ENCODE results near the gene KIAA1755. TPM values are rescaled to one million over a fixed set of nuclear protein-coding genes. Genes with fewer than 3 reads are reported as not detected.

Gene KIAA1755
- polyA plus RNA-seq, 1 donor from 2014 or later: not detected

DNA sequence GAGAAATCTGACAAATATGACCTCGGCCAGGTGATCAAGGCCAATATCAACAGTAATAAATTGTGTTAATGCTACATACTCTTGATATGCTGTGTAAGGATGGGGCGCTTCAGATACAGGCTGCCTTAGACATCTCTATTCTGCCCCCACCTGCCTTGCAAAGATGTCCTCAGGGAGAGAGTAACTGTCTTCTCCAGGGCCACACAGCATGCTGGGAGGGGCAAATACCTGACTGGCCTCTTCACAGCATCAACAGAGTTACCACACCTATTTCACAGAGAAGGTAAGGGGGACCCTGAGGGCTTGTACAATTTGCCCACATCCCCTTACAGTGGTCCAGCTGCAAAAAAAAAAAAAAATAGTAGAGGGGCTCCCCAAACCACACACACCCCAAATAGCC lies 17.2 kb upstream of the KIAA1755 start:
- no peaks in the 10 kb centered on the region for H4K20me1 ChIP-seq (ENCODE audit: insufficient read depth)
- no peak overlapping the region for H3K9ac ChIP-seq (ENCODE audit: low read length)
- no peaks in the 10 kb centered on the region for H3K79me2 ChIP-seq (replicated peaks; ENCODE audit: insufficient read depth, low read length)
- TF ChIP-seq SMC3 (conservative IDR thresholded peaks at IDR 0.05; ENCODE audit: poor library complexity) (no peak), POLR2AphosphoS5 (IDR thresholded peaks at IDR 0.05) (no peak), TAF1 (IDR thresholded peaks at IDR 0.05; ENCODE audit: low read depth) (no peak), EP300 (conservative IDR thresholded peaks at IDR 0.05; ENCODE audit: poor library complexity, severe bottlenecking) (no peak), REST (IDR thresholded peaks at IDR 0.05; ENCODE audit: borderline replicate concordance) (no peak), EZH2 (IDR thresholded peaks at IDR 0.05; ENCODE audit: borderline replicate concordance, insufficient read depth, low read length, poor library complexity, severe bottlenecking) (no peak), MXI1 (conservative IDR thresholded peaks at IDR 0.05; ENCODE audit: poor library complexity, severe bottlenecking) (no peak), RAD21 (conservative IDR thresholded peaks at IDR 0.05) (no peak)
- TF ChIP-seq, protein P1, sequence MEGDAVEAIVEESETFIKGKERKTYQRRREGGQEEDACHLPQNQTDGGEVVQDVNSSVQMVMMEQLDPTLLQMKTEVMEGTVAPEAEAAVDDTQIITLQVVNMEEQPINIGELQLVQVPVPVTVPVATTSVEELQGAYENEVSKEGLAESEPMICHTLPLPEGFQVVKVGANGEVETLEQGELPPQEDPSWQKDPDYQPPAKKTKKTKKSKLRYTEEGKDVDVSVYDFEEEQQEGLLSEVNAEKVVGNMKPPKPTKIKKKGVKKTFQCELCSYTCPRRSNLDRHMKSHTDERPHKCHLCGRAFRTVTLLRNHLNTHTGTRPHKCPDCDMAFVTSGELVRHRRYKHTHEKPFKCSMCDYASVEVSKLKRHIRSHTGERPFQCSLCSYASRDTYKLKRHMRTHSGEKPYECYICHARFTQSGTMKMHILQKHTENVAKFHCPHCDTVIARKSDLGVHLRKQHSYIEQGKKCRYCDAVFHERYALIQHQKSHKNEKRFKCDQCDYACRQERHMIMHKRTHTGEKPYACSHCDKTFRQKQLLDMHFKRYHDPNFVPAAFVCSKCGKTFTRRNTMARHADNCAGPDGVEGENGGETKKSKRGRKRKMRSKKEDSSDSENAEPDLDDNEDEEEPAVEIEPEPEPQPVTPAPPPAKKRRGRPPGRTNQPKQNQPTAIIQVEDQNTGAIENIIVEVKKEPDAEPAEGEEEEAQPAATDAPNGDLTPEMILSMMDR (IDR thresholded peaks at IDR 0.05; ENCODE audit: poor library complexity, severe bottlenecking): no peak
- no peaks in the 10 kb centered on the region for H3K27me3 ChIP-seq (ENCODE audit: insufficient read depth, low read depth, low read length)
- H3K4me2 ChIP-seq (ENCODE audit: low read length): no peak overlapping the region
- H3K27ac ChIP-seq (ENCODE audit: low read length): no peak overlapping the region
- H3K9me3 ChIP-seq (ENCODE audit: low read length): no peaks in the 10 kb centered on the region
- H3F3A ChIP-seq (ENCODE audit: insufficient read depth, low read length, poor library complexity, severe bottlenecking): no peaks in the 10 kb centered on the region
- H2AFZ ChIP-seq (ENCODE audit: low read depth, low read length): no peak overlapping the region
- no peaks in the 10 kb centered on the region for H3K36me3 ChIP-seq (ENCODE audit: insufficient read depth, low read length)
- no peak overlapping the region for H3K4me3 ChIP-seq (ENCODE audit: low read length)
- no peaks in the 10 kb centered on the region for H3K9me2 ChIP-seq (ENCODE audit: insufficient read depth, low read length)

DNA sequence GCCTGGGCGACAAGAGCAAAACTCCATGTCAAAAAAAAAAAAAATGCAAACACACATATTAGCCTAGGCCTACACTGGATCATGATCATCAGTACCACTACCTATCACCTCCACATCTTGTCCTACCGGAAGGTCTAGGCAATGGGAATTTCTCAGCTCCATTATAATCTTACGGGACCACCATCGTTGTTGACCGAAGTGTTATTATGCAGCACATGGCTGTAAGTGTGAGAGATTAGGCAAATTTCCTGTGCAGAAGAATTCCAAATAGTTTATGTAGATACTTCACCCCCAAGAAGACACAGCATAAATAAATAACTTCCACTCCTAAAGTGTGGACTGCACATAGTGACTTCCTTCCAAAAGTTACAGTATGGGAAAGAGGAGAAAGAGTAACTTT lies 16.8 kb upstream of the KIAA1755 start:
- Histone ChIP-seq H3K9ac (ENCODE audit: low read length) (no peak overlapping the region), H3K9me3 (ENCODE audit: low read length) (no peaks in the 10 kb centered on the region), H4K20me1 (ENCODE audit: insufficient read depth) (no peaks in the 10 kb centered on the region), H3K4me2 (ENCODE audit: low read length) (no peak overlapping the region), H3K27ac (ENCODE audit: low read length) (no peak overlapping the region), H3K27me3 (ENCODE audit: insufficient read depth, low read depth, low read length) (no peaks in the 10 kb centered on the region), H3K79me2 (replicated peaks; ENCODE audit: insufficient read depth, low read length) (no peaks in the 10 kb centered on the region), H2AFZ (ENCODE audit: low read depth, low read length) (no peak overlapping the region), H3K9me2 (ENCODE audit: insufficient read depth, low read length) (no peaks in the 10 kb centered on the region), H3K36me3 (ENCODE audit: insufficient read depth, low read length) (no peaks in the 10 kb centered on the region), H3K4me3 (ENCODE audit: low read length) (no peak overlapping the region), H3F3A (ENCODE audit: insufficient read depth, low read length, poor library complexity, severe bottlenecking) (no peaks in the 10 kb centered on the region)
- TF ChIP-seq, protein P1 (IDR thresholded peaks at IDR 0.05; ENCODE audit: poor library complexity, severe bottlenecking): no peak
- TF ChIP-seq MXI1 (conservative IDR thresholded peaks at IDR 0.05; ENCODE audit: poor library complexity, severe bottlenecking) (no peak), EZH2 (IDR thresholded peaks at IDR 0.05; ENCODE audit: borderline replicate concordance, insufficient read depth, low read length, poor library complexity, severe bottlenecking) (no peak), REST (IDR thresholded peaks at IDR 0.05; ENCODE audit: borderline replicate concordance) (no peak), SMC3 (conservative IDR thresholded peaks at IDR 0.05; ENCODE audit: poor library complexity) (no peak), POLR2AphosphoS5 (IDR thresholded peaks at IDR 0.05) (no peak), EP300 (conservative IDR thresholded peaks at IDR 0.05; ENCODE audit: poor library complexity, severe bottlenecking) (no peak), RAD21 (conservative IDR thresholded peaks at IDR 0.05) (no peak), TAF1 (IDR thresholded peaks at IDR 0.05; ENCODE audit: low read depth) (no peak)

All from neural cell (in vitro differentiated cells).